KMS-11 (cell line): ENCODE measurements around the gene BUD13.

ENCODE experiments used
- H2AFZ ChIP-seq: fragments of 200-600 bp; sonication (generic); 2 replicates; pipeline ENCODE4 v1.6.1; 2016; ENCODE audit warnings: antibody characterized with exemption, mixed run types, low read depth
- H3K27ac ChIP-seq: fragments of 200-600 bp; sonication (generic); 2 replicates; pipeline ENCODE4 v1.6.1; 2016; ENCODE audit warnings: mild to moderate bottlenecking, mixed run types
- H3K27me3 ChIP-seq: fragments of 200-600 bp; sonication (generic); 2 replicates; pipeline ENCODE4 v1.6.1; 2017; ENCODE audit warnings: mild to moderate bottlenecking, low read depth, mixed run types, moderate library complexity; ENCODE audit not compliant: insufficient read depth
- H3K36me3 ChIP-seq: fragments of 200-600 bp; sonication (generic); 2 replicates; pipeline ENCODE4 v1.6.1; 2017; ENCODE audit warnings: mild to moderate bottlenecking, mixed run types; ENCODE audit not compliant: insufficient read depth
- H3K4me1 ChIP-seq: fragments of 200-600 bp; sonication (generic); 2 replicates; pipeline ENCODE4 v1.6.1; 2016; ENCODE audit warnings: mild to moderate bottlenecking, low read depth, mixed run types; ENCODE audit not compliant: poor library complexity, severe bottlenecking
- H3K4me2 ChIP-seq: fragments of 200-600 bp; sonication (generic); 2 replicates; pipeline ENCODE4 v1.7.0; 2016; ENCODE audit warnings: mild to moderate bottlenecking, mixed run types
- H3K4me3 ChIP-seq: fragments of 200-600 bp; sonication (generic); IDR thresholded peaks from 2 replicates; pipeline ENCODE4 v1.6.1; 2017; ENCODE audit warnings: low read depth, low read length, mixed read lengths; ENCODE audit not compliant: insufficient read depth
- H3K79me2 ChIP-seq: fragments of 200-600 bp; sonication (generic); 2 replicates; pipeline ENCODE4 v1.6.1; 2016; ENCODE audit warnings: low read depth, mixed run types; ENCODE audit not compliant: insufficient read depth
- H3K9ac ChIP-seq: fragments of 200-600 bp; sonication (generic); 2 replicates; pipeline ENCODE4 v1.6.1; 2016; ENCODE audit warnings: mild to moderate bottlenecking, mixed run types
- H4K20me1 ChIP-seq: fragments of 200-600 bp; sonication (generic); 2 replicates; pipeline ENCODE4 v1.6.1; 2016; ENCODE audit warnings: mild to moderate bottlenecking, mixed run types; ENCODE audit not compliant: insufficient read depth
- CTCF ChIP-seq: fragments of 200-600 bp; sonication (generic); conservative IDR thresholded peaks from 2 replicates; pipeline ENCODE4 v1.6.1; 2017; ENCODE audit warnings: low read depth, mild to moderate bottlenecking, antibody characterized with exemption, low read length, moderate library complexity, mixed read lengths

Gene BUD13

GRCh38 chr11:116772443-116773202, at the start of gene BUD13:
Gene BUD13, minus strand, starts transcription at chr11:116772987. Its CDS starts 23 bp downstream, at chr11:116772964.
- peak within 1 kb of the TSS; percentile 60 for H3K27ac ChIP-seq
- peaks cover 50% of the 10 kb centered on the region for H3K4me1 ChIP-seq
- TF ChIP-seq CTCF, result no peak

GRCh38 chr11:116822575-116822974, 49.8 kb upstream of the BUD13 start:
- Histone ChIP-seq H3K4me1 (no peaks in the 10 kb centered on the region), H3K79me2 (no peaks in the 10 kb centered on the region), H3K4me3 (no peak overlapping the region), H3K36me3 (no peaks in the 10 kb centered on the region), H3K27ac (no peak overlapping the region), H3K9ac (no peak overlapping the region), H3K27me3 (no peaks in the 10 kb centered on the region), H4K20me1 (no peaks in the 10 kb centered on the region), H2AFZ (no peak overlapping the region), H3K4me2 (no peak overlapping the region)
- no peak for TF ChIP-seq CTCF

More at GRCh38 chr11:116772443-116773202, at the start of gene BUD13:
- Histone ChIP-seq H4K20me1 (no peaks in the 10 kb centered on the region), H3K36me3 (no peaks in the 10 kb centered on the region), H3K4me2 (peak within 1 kb of the TSS; percentile 69), H3K79me2 (peaks cover 19% of the 10 kb centered on the region; the same call in 1 of the 2 replicates), H2AFZ (peak within 1 kb of the TSS; percentile 67), H3K27me3 (no peaks in the 10 kb centered on the region), H3K4me3 (no peak within 1 kb of the TSS), H3K9ac (peak within 1 kb of the TSS; percentile 83)

GRCh38 chr11:116821050-116821918, 48.5 kb upstream of the BUD13 start:
- Histone ChIP-seq H2AFZ (no peak overlapping the region), H3K4me2 (no peak overlapping the region), H3K27ac (no peak overlapping the region), H3K27me3 (no peaks in the 10 kb centered on the region), H3K4me3 (no peak overlapping the region), H4K20me1 (no peaks in the 10 kb centered on the region), H3K4me1 (no peaks in the 10 kb centered on the region), H3K36me3 (no peaks in the 10 kb centered on the region), H3K9ac (no peak overlapping the region), H3K79me2 (no peaks in the 10 kb centered on the region)
- no peak for TF ChIP-seq CTCF

- no peak for TF ChIP-seq CTCF
- H3K9ac ChIP-seq, result no peak overlapping the region
Observed at GRCh38 chr11:116819049-116819448, 46.3 kb upstream of the BUD13 start.

More at GRCh38 chr11:116819049-116819448, 46.3 kb upstream of the BUD13 start:
- Histone ChIP-seq H3K4me1 (no peaks in the 10 kb centered on the region), H4K20me1 (no peaks in the 10 kb centered on the region), H3K4me2 (no peak overlapping the region), H3K36me3 (no peaks in the 10 kb centered on the region), H3K4me3 (no peak overlapping the region), H2AFZ (no peak overlapping the region), H3K79me2 (no peaks in the 10 kb centered on the region), H3K27ac (no peak overlapping the region), H3K27me3 (no peaks in the 10 kb centered on the region)
